ENCODE results near the gene ZCCHC7.
A peak's percentile ranks its signal among the peaks of the same experiment; 100 is the strongest.
"Not testable (repeated sequence)": the region's sequence is repeated elsewhere in the genome, so short reads cannot be mapped to it uniquely, and the experiment has no call there.

The ZCCHC7 gene

GRCh38 chr9:37381094-37381741 lies 260.8 kb downstream of the ZCCHC7 start:
- no peak for DNase-seq

DNA sequence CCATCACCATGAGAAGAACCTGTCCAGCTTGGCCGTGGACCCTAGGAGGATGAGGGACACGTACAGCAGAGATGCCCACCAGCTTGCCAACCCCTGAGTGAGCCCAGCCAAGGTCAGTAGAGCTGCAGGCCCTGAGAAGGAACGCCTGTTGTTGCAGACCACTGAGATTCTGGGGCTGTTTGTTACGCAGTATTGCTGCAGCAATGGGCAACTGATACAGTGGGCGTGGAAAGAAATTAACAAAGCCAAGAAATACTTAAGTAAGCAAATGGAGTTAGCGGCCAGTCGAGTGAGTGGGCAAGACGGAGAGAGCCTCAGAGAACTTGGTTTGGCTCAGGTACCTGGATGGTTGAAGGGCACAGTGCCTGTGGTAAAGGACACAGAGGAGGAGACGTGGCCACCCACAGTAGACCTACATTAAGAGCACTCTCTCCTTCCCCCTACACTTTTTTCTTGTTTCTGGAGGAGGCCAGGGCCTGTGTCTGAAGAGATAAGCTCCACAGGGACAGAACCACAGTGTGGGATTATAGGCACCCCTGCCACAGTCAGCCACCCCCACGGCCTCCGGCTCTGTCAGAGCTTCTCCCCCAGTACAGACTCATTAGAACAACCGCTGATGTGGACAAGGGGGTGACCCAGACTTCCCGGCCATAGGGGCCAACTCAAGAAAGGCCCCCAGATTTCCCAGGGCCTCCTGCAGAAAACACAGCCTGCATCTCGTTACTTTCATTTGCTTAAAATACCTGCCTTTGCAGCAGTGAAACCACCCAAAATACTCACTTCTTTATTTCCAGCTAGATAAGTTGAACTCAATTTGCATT lies 262.0 kb downstream of the ZCCHC7 start:
- DNase-seq, result no peak

DNA sequence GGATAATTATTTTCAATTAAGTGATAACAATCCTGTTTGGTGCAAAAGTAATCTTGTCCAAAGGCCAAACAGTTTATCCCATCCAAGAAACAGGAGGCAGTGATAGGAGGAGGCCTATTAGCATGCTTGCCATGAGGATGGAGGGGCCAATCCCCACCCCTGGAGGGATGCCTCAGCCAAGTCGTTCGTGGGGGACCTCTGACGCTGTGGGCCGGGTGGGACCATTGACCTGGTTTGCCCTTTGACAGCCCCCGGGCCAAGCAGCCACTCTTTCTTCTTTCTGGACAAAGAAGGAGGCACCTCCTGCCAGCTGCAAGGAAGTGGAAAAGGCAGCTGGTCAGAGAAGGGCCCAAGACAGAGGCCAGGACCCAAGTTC lies 262.6 kb downstream of the ZCCHC7 start:
- DNase-seq, result no peak

GRCh38 chr9:37383393-37383792 lies 263.0 kb downstream of the ZCCHC7 start:
- no peak for DNase-seq

DNA sequence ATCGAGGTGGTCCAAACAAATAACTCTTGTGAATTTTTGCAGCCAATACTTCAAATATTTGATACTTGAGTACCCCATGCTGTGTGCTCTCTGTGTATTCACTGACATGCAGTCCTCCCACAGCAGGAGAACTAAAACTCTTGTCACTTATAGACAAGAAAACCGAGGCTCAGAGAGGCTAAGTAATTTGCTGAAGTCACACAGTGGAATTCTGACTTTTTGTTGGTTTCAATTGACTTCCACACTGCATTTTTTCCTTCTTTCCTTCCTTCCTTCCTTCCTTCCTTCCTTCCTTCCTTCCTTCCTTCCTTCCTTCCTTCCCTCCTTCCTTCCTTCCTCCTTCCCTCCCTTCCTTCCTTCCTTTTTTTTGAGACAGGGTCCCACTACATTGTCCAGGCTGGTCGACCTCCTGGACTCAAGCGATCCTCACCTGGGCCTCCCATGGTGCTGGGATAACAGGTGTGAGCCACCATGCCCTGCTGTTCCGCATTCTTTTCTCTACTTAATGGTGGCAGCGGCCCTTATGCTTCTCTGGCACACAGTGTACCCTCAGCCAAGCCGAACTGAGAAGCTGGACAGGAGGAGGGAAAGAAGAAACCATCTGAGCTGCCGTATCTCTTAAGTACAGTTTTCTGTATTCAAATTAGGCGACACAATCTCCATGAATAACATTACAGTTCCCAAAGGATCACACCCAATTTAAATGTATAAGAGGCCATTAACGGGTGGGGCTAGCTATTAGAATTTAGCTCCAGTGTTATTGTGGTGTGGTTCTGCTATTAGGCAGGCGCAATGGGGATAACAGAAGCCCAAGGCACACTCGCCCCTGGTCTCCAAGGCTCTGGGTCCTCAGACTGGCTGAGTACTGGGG lies 263.7 kb downstream of the ZCCHC7 start:
- no peak for DNase-seq

DNA sequence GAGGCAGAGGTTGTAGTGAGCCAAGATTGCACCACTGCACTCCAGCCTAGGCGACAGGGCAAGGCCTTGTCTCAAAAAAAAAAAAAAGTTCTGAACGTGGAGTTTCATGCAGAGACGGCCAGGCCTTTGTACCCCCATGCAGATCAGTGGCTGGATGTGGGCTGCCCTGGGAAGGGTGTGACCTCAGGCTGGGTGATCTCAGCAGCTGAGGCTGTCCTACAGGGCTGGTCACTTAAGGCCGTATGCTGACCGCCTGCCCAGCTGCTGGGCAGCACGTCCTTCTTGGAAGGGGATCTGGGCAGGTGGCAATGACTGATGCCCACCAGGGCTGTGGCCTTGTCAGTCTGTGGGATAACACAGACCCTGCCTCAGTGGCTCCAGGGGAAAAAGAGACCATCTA lies 264.9 kb downstream of the ZCCHC7 start:
- no peak for DNase-seq

DNA sequence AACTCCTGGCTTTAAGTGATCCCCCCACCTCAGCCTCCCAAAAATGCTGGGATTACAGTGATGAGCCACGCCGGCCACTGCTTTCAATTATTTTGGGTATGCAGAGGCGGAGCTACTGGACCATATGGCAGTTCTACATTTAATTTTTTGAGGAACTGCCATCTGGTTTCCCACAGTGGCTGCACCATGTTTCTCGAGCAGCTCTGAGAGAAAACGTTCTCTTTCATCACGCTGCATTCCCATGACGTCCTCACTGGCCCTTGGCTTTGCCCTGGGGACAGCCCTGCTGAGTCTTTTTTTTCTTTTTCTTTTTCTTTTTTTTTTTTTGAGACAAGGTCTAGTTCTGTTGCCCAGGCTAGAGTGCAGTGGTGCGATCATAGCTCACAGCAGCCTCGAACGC lies 266.6 kb downstream of the ZCCHC7 start:
- DNase-seq, result no peak

DNA sequence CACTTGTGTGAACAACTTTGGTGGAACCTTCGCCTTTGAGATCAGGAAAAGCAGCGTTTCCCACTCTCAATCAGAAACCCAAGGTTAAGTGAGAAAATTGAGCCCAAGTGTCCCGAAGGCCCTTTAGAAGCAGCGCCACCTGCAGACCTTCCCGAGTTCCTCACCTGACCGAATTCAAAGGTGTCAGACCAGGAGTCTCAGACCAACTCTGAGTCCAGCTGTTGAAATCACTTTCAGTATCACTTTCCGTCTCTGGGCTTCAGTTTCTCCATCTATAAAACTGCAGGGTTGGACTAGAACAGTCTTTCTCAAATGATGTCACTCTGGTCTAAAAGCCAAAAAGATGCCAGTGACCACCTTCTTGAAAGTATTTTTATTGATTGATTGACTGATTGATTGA lies 270.4 kb downstream of the ZCCHC7 start:
- peak; percentile 9 for DNase-seq

DNA sequence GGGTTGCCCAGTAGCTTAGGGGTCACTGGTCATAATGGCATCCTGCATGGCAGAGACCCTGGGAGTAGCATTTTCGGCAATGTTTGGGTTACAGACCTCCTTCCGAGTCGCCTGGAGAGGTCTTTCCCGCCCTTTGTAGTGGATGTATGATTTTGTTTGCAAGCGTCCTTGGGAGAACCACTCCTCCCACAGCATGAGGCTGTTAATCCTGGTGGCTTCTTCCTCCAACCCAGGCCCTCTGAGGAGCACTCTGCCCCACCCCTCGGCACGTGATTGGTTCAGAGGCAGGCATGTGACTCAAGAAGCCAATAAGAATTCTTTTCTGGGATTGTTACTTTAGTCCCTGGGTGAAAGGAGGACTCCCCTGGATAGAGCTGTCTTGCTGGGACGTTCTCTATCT lies 271.9 kb downstream of the ZCCHC7 start:
- no peak for DNase-seq

- DNase-seq, result no peak
These were observed 274.9 kb downstream of the ZCCHC7 start for GRCh38 chr9:37395229-37395628.

DNA sequence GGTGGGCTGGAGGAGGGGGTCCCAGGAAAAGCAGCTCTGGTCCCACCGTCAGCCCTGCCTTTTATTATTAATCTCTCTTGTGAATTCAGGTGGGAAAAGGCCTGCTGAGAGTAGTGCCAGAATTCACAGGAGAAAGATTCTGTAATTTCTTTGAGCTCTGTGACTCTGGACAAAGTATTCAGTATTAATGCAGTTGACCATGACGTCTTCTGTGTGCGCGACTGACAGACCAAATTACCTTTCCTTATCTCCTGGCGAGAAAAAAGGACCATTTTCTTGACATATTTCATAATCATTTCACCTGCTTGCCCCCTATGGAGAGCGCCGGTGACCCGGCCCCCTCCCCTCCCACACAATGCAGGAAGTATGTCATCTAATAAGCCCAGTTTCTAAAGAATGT lies 275.3 kb downstream of the ZCCHC7 start:
- no peak for DNase-seq

- not testable (repeated sequence) for DNase-seq
These were observed 277.6 kb downstream of the ZCCHC7 start for GRCh38 chr9:37397948-37398347.

- no peak for DNase-seq
These were observed 278.2 kb downstream of the ZCCHC7 start for GRCh38 chr9:37398464-37399025.

DNA sequence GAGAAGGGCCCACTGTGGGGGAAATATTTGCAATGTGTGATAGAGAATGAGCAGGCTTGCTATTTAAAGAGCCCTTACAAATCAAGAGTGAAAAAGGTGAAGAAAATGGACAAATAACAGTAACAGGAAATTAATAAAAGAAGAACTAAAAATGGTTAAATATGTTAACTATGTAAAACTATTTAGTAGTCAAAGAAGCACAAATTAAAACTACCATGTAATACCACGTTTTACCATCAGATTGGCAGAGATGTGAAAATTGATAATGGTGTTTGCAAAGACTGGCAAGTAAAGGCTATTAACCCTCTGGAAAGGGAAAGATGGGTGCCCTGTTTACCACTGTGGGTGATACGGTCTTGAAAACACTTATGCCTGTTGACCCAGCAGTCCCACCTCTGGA lies 279.0 kb downstream of the ZCCHC7 start:
- DNase-seq, result no peak

- DNase-seq, result no peak
These were observed 284.2 kb downstream of the ZCCHC7 start for GRCh38 chr9:37404590-37404989.

- DNase-seq, result no peak
These were observed 285.0 kb downstream of the ZCCHC7 start for GRCh38 chr9:37405350-37405749.

GRCh38 chr9:37405764-37406380 lies 285.5 kb downstream of the ZCCHC7 start:
- no peak for DNase-seq

DNA sequence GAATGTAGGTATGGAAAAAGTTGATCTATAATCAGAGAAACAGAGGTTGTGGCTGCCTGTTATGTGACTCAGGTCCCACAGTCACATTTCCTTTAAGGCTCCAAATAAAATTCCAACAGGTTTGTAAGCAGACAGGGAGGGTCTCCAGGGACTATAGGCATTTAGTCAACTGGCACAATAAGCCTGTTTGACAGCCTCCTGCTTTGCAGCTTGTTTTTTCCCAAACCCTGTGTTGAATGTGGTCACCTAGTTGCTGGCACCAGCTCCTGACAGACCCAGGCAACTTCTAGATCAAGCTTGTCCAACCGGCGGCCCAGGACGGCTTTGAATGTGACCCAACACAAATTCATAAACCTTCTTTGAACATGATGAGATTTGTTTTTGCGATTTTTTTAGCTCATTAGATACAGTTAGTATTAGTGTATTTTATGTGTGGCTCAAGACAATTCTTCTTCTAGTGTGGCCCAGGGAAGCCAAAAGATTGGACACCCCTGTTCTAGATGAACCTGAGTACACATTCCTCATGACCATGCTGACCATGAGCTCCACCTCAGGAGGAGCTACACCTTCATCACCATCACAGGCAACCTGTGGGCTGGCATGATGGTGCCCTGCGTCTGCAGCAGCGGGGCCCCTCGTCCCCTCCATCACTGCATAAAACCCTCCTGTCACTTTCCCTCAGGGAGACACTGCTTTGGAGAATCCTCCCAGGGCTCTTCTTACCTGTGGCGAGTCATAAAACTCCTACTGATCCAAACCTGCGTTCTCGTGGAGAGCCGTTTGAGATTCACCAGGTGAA lies 286.4 kb downstream of the ZCCHC7 start:
- DNase-seq, result no peak

GRCh38 chr9:37407468-37407867 lies 287.1 kb downstream of the ZCCHC7 start:
- DNase-seq, result no peak

Measured in T-helper 9 cell (primary cell).